Keratinocyte (primary cell): ENCODE data around the gene VRTN. TPM values are rescaled to one million over a fixed set of nuclear protein-coding genes. Genes with fewer than 3 reads are reported as not detected.
A peak's percentile ranks its signal among the peaks of the same experiment; 100 is the strongest.

Experiments used
- DNase-seq: peaks from one replicate; pipeline ENCODE4 v3.0.0-alpha.2; 2011; ENCODE audit warnings: low read depth, missing footprints, low spot score
- FAIRE-seq: peaks from 2 replicates; lab custom pipeline; 2011; peaks lifted over from hg19 to GRCh38; lab: Jason Lieb, UNC
- H2AFZ ChIP-seq: 2 replicates; pipeline ENCODE4 v1.6.0; 2012; ENCODE audit warnings: low read length, control low read depth, inconsistent platforms; ENCODE audit not compliant: control insufficient read depth
- H3K27ac ChIP-seq: 2 replicates; pipeline ENCODE4 v1.5.1; 2011; ENCODE audit warnings: low read length; ENCODE audit not compliant: control insufficient read depth, insufficient read depth
- H3K27me3 ChIP-seq: 3 replicates; pipeline ENCODE4 v1.6.0; 2011; ENCODE audit warnings: low read length; ENCODE audit not compliant: control insufficient read depth, insufficient read depth; ENCODE audit errors: extremely low read depth
- H3K36me3 ChIP-seq, 2 experiments: 2 replicates in 1 of 2; 3 replicates in 1 of 2; pipeline ENCODE4 v1.5.1; 2011; ENCODE audit warnings: low read length in 2 of 2, mild to moderate bottlenecking in 1 of 2; ENCODE audit not compliant: control insufficient read depth in 2 of 2, insufficient read depth in 2 of 2; ENCODE audit errors: extremely low read depth in 1 of 2
- H3K4me1 ChIP-seq: 3 replicates; pipeline ENCODE4 v1.5.1; 2011; ENCODE audit warnings: low read length; ENCODE audit not compliant: control insufficient read depth, insufficient read depth; ENCODE audit errors: extremely low read depth
- H3K4me2 ChIP-seq: 3 replicates; pipeline ENCODE4 v1.6.0; 2011; ENCODE audit warnings: low read depth, low read length; ENCODE audit not compliant: control insufficient read depth, insufficient read depth; ENCODE audit errors: extremely low read depth
- H3K4me3 ChIP-seq, 3 experiments: fragments of 200-600 bp in 1 of 3; sonication (generic) in 1 of 3; 2 replicates in 2 of 3; 3 replicates in 1 of 3; pipeline ENCODE4 v1.5.1; 2011 to 2016; ENCODE audit warnings: low read length in 3 of 3, mild to moderate bottlenecking in 3 of 3, control low read depth in 2 of 3, inconsistent platforms in 1 of 3, low read depth in 1 of 3, mixed read lengths in 1 of 3, mixed run types in 1 of 3, moderate library complexity in 1 of 3; ENCODE audit not compliant: control insufficient read depth in 2 of 3, insufficient read depth in 2 of 3; ENCODE audit errors: extremely low read depth in 1 of 3
- H3K79me2 ChIP-seq: 2 replicates; pipeline ENCODE4 v1.6.0; 2012; ENCODE audit warnings: low read length; ENCODE audit not compliant: control insufficient read depth, insufficient read depth
- H3K9ac ChIP-seq: 3 replicates; pipeline ENCODE4 v1.6.0; 2011; ENCODE audit warnings: low read length; ENCODE audit not compliant: control insufficient read depth, insufficient read depth; ENCODE audit errors: extremely low read depth
- H3K9me1 ChIP-seq: 3 replicates; pipeline ENCODE4 v1.6.0; 2011; ENCODE audit warnings: low read length; ENCODE audit not compliant: control insufficient read depth, insufficient read depth; ENCODE audit errors: extremely low read depth
- H3K9me3 ChIP-seq: 2 replicates; pipeline ENCODE4 v1.5.1; 2012; ENCODE audit warnings: low read depth, low read length; ENCODE audit not compliant: control insufficient read depth
- H4K20me1 ChIP-seq: 3 replicates; pipeline ENCODE4 v1.6.0; 2011; ENCODE audit warnings: low read length; ENCODE audit not compliant: control insufficient read depth, insufficient read depth; ENCODE audit errors: extremely low read depth
- EZH2 ChIP-seq: IDR thresholded peaks from one replicate; pipeline ENCODE4 v1.6.1; 2012; ENCODE audit warnings: inconsistent platforms, mild to moderate bottlenecking, low read length, moderate library complexity
- dilution Hi-C: fragments of 300-500 bp; cut with MboI; formaldehyde crosslinking; loops from one replicate; pipeline ENCODE4 v1.7.0; 2020; ENCODE audit warnings: low sequenced_read_pairs; ENCODE audit not compliant: extremely low pct_ligation_motif_present
- polyA plus RNA-seq, 5 experiments: library from polyadenylated mRNA; depleted of rRNA in 3 of 5; stranded (reverse) in 3 of 5; stranded (forward) in 1 of 5; unstranded in 1 of 5; fragments of >200 nt; gene quantifications; 1 replicate in 1 of 5; 2 replicates in 3 of 5; 3 replicates in 1 of 5; pipeline versions ENCODE4 v1.2.1 to v1.2.3, GENCODE V29; 2011 to 2012; ENCODE audit warnings: missing spikeins in 2 of 5, low read depth in 1 of 5, low replicate concordance in 1 of 5
- TF ChIP-seq, protein P1 (sequence below), 3 experiments: IDR thresholded peaks in 1 of 3; conservative IDR thresholded peaks in 1 of 3; optimal IDR thresholded peaks in 1 of 3; 2 replicates in 2 of 3; 3 replicates in 1 of 3; pipeline versions ENCODE3 to v1.5.1; 2011; ENCODE audit warnings: low read length in 3 of 3, mild to moderate bottlenecking in 3 of 3, moderate library complexity in 2 of 3, control low read depth in 1 of 3, inconsistent platforms in 1 of 3; ENCODE audit not compliant: insufficient read depth in 2 of 3; ENCODE audit errors: extremely low read depth in 1 of 3

VRTN gene
- polyA plus RNA-seq, 1 donor (not counting 4 experiments of a cell fraction or from before 2014, with no cell fraction given), result not detected

DNA sequence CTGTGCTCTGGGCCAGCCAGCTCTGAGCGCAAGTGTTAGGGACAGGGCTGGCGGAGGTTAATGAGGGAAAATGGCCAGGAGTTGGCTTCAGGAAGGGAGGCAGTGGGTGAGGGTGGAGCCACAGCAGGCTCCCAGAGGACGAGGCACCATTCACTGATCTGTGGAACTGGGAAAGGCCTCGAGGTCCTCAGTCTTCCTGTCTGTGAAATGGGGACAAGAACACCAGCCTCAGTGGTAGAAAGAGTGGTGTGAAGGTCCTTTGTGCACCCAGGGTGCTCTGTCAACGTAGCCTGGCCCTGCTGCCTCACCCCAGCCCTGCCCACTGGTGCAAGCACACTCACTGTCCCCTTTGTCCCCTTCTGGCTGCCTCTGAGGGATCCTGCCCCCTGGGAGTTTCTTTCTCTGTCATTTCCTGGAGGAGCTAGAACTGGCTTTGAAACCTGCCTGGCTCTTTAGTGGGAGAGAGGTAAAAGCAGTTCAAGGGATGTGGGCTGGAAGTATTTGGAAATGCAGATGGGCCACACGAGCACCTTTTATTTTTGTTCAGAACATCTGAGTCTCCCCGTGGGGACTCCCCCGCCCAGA is 52.7 kb downstream of the VRTN start:
- dilution Hi-C loops, result no loop called here

GRCh38 chr14:74401504-74402241 is 53.4 kb downstream of the VRTN start:
- DNase-seq (no peak), FAIRE-seq (no peak)
- peak overlapping the region; percentile 46 for H3K4me2 ChIP-seq
- TF ChIP-seq, protein P1, sequence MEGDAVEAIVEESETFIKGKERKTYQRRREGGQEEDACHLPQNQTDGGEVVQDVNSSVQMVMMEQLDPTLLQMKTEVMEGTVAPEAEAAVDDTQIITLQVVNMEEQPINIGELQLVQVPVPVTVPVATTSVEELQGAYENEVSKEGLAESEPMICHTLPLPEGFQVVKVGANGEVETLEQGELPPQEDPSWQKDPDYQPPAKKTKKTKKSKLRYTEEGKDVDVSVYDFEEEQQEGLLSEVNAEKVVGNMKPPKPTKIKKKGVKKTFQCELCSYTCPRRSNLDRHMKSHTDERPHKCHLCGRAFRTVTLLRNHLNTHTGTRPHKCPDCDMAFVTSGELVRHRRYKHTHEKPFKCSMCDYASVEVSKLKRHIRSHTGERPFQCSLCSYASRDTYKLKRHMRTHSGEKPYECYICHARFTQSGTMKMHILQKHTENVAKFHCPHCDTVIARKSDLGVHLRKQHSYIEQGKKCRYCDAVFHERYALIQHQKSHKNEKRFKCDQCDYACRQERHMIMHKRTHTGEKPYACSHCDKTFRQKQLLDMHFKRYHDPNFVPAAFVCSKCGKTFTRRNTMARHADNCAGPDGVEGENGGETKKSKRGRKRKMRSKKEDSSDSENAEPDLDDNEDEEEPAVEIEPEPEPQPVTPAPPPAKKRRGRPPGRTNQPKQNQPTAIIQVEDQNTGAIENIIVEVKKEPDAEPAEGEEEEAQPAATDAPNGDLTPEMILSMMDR (optimal IDR thresholded peaks at IDR 0.05 in 1 of 3, IDR thresholded peaks at IDR 0.05 in 1 of 3, conservative IDR thresholded peaks at IDR 0.05 in 1 of 3; ENCODE audit: extremely low read depth in 1 of 3, insufficient read depth in 2 of 3, low read length in 3 of 3), result no peak
- no peak for TF ChIP-seq EZH2
- H3K9me3 ChIP-seq, result no peaks in the 10 kb centered on the region
- H3K9me1 ChIP-seq, result no peaks in the 10 kb centered on the region
- H3K36me3 ChIP-seq, result no peaks in the 10 kb centered on the region
- H3K27ac ChIP-seq, result no peak overlapping the region
- H3K27me3 ChIP-seq, result peaks cover 40% of the 10 kb centered on the region
- no peaks in the 10 kb centered on the region for H3K79me2 ChIP-seq
- no peaks in the 10 kb centered on the region for H4K20me1 ChIP-seq
- no peak overlapping the region for H3K4me3 ChIP-seq
- peak overlapping the region; percentile 66 for H2AFZ ChIP-seq
- no peak overlapping the region for H3K9ac ChIP-seq
- dilution Hi-C loops, result no loop called here
- H3K4me1 ChIP-seq, result peaks cover 9% of the 10 kb centered on the region

More for the DNA sequence above, 52.7 kb downstream of the VRTN start:
- Histone ChIP-seq H3K9me3 (no peaks in the 10 kb centered on the region), H2AFZ (no peak overlapping the region), H3K79me2 (no peaks in the 10 kb centered on the region), H3K27me3 (peaks cover 44% of the 10 kb centered on the region), H3K36me3 (no peaks in the 10 kb centered on the region), H3K4me3 (no peak overlapping the region), H3K9ac (no peak overlapping the region), H4K20me1 (no peaks in the 10 kb centered on the region), H3K9me1 (no peaks in the 10 kb centered on the region), H3K4me2 (peak overlapping the region; percentile 46), H3K4me1 (peaks cover 9% of the 10 kb centered on the region), H3K27ac (no peak overlapping the region)
- FAIRE-seq (no peak), DNase-seq (no peak)
- no peak for TF ChIP-seq EZH2
- TF ChIP-seq, protein P1 (optimal IDR thresholded peaks at IDR 0.05 in 1 of 3, IDR thresholded peaks at IDR 0.05 in 1 of 3, conservative IDR thresholded peaks at IDR 0.05 in 1 of 3; ENCODE audit: extremely low read depth in 1 of 3, insufficient read depth in 2 of 3, low read length in 3 of 3), result no peak
